HG02642 (cell line): ENCODE measurements around the gene ZNF543.
"Not testable (repeated sequence)": the region's sequence is repeated elsewhere in the genome, so short reads cannot be mapped to it uniquely, and the experiment has no call there.

Source experiments
- ATAC-seq: cut with Tn5 transposase; IDR thresholded peaks from one replicate; pipeline ENCODE4 v1.9.1; 2021; ENCODE audit warnings: mild to moderate bottlenecking; ENCODE audit not compliant: unreplicated experiment, poor library complexity

Gene ZNF543

GRCh38 chr19:57320180-57321084 lies at the start of gene ZNF543:
ZNF543 (plus strand) TSS chr19:57320472; CDS start chr19:57320854, 382 bp downstream.
- ATAC-seq, result peak; percentile 99

GRCh38 chr19:57271280-57271679 lies 49.0 kb upstream of the ZNF543 start:
- no peak for ATAC-seq

- no peak for ATAC-seq
These were observed 47.3 kb upstream of the ZNF543 start for GRCh38 chr19:57273014-57273413.

- ATAC-seq, result no peak
These were observed 43.8 kb upstream of the ZNF543 start for GRCh38 chr19:57276430-57276829.

- not testable (repeated sequence) for ATAC-seq
These were observed 41.8 kb upstream of the ZNF543 start for GRCh38 chr19:57278481-57278880.

GRCh38 chr19:57279418-57280164 lies 40.7 kb upstream of the ZNF543 start:
- peak; percentile 79 for ATAC-seq

- ATAC-seq, result peak; percentile 80
These were observed 39.9 kb upstream of the ZNF543 start, which contains the start of gene ZNF460 for GRCh38 chr19:57280165-57280961. ZNF460 (plus strand) TSS chr19:57280485; CDS start chr19:57280807, 322 bp downstream.

GRCh38 chr19:57280962-57281400 lies 39.3 kb upstream of the ZNF543 start:
- ATAC-seq, result no peak

GRCh38 chr19:57282011-57282643 lies 38.1 kb upstream of the ZNF543 start:
- ATAC-seq, result no peak

- no peak for ATAC-seq
These were observed 31.9 kb upstream of the ZNF543 start for GRCh38 chr19:57288373-57288772.

- no peak for ATAC-seq
These were observed 29.3 kb upstream of the ZNF543 start for GRCh38 chr19:57290970-57291369.

- ATAC-seq, result no peak
These were observed 27.7 kb upstream of the ZNF543 start for GRCh38 chr19:57292547-57292946.

GRCh38 chr19:57293719-57294118 lies 26.6 kb upstream of the ZNF543 start:
- no peak for ATAC-seq

GRCh38 chr19:57302020-57302465 lies 18.2 kb upstream of the ZNF543 start:
- ATAC-seq, result no peak

GRCh38 chr19:57302727-57303401 lies 17.4 kb upstream of the ZNF543 start:
- no peak for ATAC-seq

GRCh38 chr19:57305056-57305455 lies 15.2 kb upstream of the ZNF543 start:
- ATAC-seq, result no peak

- no peak for ATAC-seq
These were observed 11.8 kb upstream of the ZNF543 start for GRCh38 chr19:57308514-57308913.

- no peak for ATAC-seq
These were observed 9.5 kb upstream of the ZNF543 start for GRCh38 chr19:57310792-57311191.

- ATAC-seq, result no peak
These were observed 6.1 kb upstream of the ZNF543 start for GRCh38 chr19:57314146-57314545.
